Right kidney (tissue), 1 donor: ENCODE results near the gene PLCL2.

Experiments used
- DNase-seq: peaks from one replicate; pipeline ENCODE4 v3.0.0-alpha.2; 2016

The PLCL2 gene

DNA sequence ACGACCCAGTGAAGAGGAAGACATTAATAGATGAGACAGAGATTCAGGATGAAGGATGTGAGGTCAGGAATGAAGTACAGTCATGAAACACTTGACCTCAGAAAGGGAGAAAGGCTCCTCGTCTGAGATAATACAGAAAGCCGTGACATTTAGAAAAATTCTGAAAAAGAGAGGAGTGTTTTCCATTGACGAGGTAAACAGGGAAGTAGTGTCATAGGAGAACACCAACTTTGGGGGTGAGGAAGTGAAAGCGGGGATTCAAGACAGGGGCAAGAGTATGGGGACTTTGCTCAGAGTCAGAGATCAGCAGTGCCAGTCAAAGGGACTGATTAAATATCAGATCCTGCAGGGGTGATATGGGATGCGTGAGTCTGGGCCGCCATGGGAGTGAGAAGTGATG, 160.9 kb downstream of the PLCL2 start:
- no peak for DNase-seq

DNA sequence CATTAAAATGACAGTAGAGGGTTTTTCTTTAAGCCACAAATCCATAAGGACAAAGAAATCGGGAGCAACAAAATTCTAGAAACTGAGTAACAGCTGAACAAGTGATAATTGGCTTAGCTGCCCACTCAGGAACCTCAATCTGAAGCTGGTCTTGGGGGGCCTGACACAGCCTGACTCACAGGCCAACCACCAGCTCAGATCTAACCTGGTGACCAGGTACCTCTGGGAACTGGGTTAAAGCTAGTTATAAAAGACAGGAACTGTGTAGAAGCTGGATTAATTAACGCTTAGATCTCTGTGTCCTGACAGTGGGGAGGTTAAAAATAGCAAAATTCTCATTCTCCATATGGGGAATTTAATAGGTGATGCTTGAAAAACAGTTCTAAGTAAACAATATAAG, 161.9 kb downstream of the PLCL2 start:
- DNase-seq = no peak

DNA sequence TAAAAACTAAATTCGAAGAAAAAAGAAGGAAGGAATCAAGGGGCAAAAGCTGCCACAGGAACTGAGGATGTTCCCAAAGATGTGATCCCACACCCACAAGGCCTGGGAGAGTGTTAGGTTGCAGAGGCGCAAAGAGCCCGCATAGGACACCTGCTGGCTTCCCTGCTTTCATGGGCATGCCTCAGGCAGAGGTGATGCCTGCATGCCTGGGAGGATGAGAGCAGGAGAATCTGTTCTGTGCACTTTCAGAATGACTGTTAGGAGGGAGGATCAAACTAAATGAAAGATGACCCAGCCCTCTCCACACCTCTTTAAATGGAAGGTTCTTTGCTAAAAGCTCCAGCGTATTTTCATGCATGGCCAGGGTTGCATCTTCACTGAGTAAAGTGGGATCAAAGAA, 162.4 kb downstream of the PLCL2 start:
- DNase-seq = no peak

DNA sequence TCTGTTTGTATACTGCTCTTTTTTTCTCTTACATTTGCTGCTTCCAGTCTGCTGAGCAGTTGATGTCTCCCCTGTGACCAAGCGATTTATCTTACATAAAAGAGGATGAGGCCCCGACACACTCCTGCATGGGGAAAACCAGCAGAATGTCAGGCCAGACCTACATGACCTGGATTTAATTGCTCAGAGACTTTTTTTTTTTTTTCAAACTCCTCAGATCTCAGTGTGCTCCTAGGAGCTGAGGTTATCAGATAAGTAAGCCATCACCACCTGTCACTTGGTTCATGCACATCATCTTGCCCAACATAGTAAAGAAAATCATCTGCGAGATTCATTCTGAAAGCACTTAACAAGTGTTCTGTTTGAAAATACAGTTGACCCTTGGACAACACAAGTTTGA, 163.1 kb downstream of the PLCL2 start:
- DNase-seq = no peak

DNA sequence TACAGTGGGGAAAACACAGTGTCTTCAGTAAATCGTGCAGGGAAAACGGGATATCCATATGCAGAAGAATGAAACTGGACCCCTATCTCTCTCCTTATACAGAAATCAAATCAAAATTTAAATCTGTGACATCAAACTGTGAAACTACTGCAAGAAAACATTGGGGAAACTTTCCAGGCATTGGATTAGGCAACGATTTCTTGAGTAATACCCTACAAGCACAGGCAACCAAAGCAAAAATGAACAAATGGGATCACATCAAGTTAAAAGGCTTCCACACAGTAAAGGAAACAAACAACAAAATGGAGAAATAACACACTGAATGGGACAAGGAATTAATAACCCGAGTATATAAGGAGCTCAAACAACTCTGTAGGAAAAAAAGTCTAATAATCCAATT, 165.3 kb downstream of the PLCL2 start:
- DNase-seq = no peak

DNA sequence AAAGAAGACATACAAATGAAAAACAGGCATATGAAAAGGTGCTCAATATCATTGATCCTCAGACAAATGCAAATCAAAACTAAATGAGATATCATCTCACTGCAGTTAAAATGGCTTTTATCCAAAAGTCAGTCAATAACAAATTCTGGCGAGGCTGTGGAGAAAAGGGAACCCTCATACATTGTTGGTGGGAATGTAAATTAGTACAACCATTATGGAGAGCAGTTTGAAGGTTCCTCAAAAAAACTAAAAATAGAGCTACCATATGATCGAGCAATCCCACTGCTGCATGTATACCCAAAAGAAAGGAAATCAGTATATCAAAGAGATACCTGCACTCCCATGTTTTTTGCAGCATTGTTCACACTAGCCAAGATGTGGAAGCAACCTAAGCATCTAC, 165.8 kb downstream of the PLCL2 start:
- no peak for DNase-seq

DNA sequence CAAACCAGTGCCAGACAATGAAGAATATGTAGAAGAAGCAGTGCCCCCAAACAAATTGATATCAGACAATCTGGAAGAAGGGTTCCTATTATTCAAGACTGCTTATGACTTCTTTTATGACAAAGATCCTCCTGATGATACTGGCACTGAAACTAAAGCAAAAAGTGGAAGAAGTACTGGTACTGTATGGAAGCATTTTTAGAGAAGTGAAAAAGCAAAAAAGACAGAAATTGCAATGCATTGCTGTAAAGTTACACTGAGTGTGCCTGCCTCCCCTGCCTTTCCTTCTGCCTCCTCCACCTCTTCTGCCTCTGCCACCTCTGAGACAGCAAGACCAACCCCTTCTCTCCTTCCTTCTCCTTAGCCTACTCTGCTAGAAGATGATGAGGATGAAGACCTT, 167.6 kb downstream of the PLCL2 start:
- no peak for DNase-seq

DNA sequence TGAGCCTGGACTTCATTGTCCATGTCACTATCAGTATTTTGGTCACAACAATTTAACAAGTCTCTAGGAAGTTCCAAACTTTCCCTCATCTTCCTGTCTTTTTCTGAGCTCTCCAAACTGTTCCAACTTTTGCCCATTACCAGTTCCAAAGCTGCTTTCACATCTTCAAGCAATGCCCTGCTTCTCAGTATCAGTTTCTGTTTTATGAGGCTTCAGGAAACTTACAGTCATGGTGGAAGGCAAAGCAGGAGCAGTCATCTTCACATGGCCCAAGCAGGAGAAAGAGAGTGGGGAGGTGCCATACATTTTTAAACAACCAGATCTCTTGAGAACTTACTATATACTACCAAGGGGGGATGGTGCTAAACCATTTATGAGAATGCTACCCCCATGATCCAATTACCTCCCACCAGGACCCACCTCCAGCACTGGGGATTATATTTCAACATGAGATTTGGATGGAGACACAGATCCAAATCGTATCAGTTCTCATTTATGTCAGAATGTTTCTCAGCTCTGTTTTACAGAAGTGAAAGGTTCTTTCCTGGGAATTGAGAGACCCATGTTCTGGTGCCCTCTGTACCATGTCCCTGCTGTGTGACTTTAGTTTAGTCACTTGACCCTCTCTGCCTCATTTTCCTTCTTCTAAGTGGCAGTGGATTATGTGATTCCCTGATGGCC, 169.7 kb downstream of the PLCL2 start:
- DNase-seq = no peak

DNA sequence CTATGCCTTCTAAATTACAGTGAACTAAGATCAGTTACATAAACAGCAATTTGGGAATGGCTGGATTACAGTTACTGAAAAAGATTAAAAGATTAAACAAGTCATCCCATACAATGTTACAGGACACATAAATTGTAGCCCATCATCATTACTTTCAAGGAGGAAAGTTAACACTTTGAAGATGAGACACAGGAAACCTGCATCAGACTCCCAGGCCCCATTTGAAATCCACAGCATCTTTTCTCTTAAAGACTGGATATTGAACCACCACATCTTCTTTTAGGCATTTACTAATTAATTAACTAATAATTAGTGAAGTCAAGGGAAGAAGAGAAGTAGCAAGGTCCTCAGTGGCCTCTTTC, 170.2 kb downstream of the PLCL2 start:
- no peak for DNase-seq

DNA sequence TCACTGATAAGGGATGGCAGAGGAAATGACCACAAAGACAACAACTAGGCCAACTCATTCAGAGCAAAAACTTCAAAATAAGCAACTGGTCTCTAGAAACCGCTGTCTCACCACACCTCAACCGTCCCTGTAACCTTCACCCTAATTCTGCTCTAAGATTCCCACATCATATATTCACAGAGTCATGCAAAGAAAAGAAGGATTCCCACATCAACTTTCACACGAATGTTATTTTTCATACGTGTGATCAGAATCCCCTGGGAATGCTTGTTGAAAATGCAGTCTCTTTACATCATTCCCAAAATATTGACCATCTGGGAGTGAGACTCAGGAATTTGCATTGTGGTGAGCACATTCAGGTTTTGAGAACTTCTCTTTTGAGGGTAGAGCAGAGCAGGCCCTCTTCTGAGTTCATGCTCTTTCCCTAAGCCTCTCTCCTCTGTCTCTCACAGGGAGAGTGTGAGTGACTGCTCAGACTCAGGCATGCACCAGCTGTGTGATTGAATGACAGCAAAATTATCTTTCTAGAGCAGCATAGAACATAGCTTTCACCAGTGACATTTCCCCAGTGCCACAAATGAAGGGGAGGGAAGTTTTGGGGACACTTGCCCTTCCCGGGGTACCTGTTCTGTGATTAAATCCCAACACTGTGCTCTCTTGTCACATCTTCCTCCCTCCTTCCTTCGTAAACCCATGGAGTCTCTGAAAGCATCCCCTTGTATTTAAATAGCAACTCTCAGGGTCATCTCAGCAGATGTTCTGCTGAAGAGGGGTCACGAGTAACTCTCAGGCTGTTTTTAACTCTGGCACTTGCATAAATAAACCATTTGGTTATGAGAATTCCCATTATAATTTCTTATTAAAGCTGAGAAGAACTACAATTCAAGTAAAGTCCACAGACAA, 170.9 kb downstream of the PLCL2 start:
- DNase-seq = no peak

DNA sequence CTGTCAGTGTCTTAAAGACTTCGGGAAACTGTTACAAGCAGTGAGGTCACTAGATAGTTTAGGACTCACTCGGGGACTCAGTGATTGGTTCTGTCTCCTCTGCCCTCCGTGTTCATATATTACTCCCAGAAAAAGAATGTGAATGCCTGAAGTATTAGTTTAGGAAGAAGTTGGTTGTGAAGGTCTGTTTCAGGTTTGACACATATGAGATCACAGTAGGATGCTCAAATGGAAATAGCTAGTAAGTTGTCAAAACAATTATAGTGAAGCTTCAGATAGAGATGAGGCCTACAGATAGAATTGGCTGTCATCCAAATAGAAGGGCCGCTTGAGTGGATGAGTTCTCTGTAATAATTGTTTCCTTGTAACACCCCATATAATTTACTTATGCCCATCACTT, 172.6 kb downstream of the PLCL2 start:
- DNase-seq = no peak

DNA sequence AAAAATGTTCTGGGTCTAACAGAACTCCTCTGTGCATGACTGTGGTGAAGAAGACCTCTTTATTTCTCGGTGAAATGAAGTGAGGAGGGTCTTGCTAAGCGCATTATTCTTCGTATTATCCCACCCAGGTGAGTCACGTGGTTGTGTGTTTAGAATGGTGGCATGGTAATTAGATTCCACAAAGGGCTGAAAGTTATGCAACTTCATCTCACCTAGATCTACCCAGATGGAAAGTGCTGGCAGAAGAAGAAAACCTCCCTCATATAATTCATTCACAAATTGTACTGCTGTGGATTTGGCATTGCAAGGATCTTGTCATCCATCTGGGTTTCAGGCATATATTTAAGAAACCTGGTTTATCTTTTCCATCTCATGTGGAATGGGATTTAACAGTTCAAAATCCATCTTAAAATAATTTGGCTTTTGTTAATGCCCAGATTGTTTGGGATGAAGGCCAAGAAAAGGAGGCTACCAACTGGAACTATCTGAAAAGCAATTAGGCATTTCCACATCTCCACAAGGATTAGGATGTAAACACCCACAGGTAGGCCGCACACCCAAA, 175.3 kb downstream of the PLCL2 start:
- DNase-seq = no peak

DNA sequence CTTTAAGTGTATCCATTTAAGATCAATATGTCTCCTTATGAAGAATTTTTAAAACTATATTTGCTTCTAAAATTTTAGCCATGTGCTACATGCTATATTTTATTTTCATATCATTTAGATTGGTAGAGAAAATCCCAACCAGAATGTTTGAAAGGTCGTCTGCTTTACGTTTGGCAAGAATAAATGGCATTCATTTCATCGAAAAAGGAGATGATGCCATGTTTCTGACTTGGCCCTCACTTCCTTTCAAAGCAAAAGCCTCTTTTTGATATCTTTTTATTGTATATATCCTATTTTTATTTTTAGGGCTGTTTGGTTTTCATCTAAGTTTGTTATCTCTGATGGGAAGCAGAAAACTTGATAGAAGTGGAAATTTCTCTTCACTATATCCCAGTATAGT, 176.2 kb downstream of the PLCL2 start:
- no peak for DNase-seq

DNA sequence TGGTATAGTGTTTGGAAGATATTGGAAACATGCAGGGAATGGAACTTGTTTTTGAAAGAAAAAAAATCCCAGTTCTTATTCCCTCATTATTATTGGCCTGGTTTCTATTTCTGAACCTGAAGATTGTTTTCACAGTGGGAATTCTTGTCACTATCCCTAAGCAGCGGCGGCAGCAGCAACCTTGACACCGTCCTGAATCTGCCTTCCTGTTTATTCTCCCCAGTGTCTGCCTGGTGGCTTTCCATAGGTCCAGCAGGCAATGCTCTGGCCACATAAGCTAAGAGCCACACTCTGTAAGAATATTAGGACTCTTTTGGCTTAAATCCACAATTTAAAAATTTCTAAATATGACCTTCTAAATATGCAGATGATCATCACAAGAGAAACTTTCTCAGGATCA, 178.0 kb downstream of the PLCL2 start:
- DNase-seq = no peak

DNA sequence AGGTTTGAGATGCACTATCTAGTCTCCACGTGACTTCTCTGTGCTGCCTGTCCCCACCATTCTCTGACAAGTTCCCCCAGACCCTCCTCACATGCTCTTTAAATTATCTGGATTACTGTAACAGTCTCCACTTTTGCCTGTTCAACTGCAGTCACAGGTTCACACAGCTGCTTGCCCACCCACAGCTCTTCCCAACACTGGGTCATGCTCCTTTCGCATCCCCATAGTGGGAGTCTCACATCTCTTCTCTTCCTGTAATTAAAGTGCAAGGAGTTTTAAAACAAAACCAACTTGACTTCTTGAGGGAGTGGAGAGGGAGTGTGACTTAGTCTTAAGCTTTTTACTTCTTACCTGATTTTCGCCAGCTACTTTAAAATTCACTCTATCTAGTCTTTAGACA, 178.8 kb downstream of the PLCL2 start:
- DNase-seq = peak; percentile 19

DNA sequence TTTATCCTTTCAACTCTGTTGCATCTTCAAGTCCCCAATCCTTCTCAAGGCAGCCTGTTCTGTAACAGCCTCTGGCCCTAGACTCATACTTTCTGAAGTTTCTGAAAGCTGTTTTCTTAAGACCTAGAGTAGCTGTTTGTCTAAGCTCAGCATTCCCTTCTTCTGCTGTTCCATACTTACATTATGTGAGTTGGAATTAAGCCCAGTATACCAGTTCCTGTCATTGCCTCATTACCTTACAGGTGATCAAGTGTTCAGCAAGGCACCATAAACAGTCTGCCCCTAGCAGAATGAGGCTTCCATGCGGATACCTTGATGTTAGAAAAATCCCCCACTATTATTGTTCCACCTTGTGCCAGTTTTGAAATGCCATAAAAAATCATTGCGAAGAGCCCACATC, 180.6 kb downstream of the PLCL2 start:
- DNase-seq = no peak

DNA sequence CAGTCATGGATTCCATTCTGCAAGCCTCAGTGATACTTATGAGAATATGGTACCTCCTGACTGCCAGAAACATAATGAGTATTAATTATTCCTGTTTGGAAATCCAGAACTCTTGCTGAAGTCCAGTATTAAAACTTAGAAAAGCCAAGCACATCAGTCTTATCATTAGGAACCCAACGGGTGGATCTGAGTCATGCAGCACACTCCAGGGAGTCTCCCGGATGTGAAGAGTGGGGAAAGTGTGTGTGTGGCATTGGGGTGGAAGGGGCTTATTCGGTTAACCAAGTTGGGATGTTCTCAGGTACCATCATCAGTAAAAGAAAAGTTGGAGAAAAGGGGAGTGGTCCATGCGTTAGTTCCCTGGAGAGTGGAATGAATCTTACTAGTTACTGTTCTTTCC, 181.1 kb downstream of the PLCL2 start:
- DNase-seq = no peak

DNA sequence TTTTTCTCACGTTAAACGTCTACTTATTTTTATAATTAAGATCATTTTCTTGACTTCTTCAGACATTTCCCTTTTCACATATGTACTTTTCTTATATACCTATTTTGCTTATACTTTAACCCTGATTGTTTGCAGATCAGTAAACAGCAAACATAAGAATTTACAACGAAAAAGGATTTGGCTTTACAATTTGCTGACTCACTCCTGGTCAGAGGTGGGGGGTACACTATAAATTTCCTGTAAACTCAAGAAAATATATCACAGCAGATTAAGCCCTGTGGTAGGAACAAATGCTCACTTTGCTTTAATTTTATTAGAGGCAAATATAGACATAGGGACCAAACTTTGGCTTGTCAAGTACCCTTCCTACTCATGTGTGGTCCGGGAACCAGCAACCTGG, 185.0 kb downstream of the PLCL2 start:
- no peak for DNase-seq

DNA sequence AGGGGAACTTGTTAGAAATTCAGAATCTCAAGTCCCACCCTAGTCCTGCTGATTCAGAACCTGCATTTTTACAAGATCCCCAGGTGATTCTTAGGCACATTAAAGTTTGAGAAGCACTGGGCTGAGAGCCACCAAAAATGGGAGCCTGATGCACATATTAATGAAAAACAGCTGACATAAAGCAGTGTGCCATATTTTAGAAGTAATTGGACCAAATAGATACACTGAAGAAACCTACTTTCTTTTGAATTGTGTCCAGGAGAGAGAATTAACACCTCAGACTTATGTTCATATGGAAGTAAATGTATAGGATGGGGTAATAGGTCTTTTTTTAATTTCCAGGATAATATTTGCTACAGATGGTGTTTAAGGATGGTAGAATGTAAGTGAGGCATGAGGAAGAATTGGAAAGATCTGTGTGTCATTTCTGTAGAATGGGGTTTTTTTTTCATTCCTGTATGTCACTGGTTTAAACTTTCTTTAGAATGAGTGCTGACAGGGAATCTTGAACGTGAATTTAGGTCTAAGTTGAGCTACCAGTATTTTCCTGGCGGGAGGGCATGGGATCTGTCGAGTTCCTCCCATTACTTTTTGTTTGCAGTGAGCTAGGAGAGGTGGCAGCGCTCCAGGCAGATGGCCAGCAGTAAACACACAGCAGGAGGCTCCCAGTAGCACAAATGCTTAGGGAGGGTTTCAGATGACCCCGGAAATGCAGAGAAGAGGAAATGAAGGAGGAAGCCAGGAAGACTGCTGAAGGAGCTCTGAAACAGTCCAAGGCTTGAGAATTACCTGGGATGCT, 185.6 kb downstream of the PLCL2 start:
- DNase-seq = no peak

DNA sequence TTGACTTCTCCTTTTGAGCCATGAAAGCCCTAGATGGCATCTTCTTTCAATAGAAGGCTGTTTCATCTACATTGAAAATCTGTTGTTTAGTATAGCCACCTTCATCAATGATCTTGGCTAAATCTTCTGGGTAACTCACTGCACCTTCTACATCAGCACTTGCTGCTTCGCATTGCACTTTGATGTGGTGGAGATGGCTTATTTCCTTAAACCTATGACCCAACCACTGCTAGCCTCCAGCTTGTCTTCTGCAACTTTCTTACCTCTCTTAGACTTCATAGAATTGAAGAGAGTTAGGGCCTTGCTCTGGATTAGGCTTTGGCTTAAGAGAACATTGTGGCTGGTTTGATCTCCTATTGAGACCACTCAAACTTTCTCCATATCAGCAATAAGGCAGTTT, 189.8 kb downstream of the PLCL2 start:
- no peak for DNase-seq

DNA sequence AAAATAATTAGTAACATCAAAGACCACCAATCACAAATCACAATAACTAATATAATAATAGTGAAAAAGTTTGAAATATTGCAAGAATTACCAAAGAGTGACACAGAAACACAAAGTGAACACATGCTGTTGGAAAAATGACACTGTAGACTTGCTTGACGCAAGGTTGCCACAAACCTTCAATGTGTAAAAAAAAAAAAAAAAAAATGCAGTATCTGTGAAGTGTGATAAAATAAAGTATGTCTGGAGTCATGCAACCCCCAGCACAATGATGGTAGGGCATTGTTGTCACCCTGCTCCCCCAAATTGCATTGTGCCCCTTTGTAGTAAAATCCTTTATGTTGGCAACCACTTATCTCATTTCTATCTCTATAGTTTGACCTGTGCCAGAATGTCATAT, 190.6 kb downstream of the PLCL2 start:
- no peak for DNase-seq

DNA sequence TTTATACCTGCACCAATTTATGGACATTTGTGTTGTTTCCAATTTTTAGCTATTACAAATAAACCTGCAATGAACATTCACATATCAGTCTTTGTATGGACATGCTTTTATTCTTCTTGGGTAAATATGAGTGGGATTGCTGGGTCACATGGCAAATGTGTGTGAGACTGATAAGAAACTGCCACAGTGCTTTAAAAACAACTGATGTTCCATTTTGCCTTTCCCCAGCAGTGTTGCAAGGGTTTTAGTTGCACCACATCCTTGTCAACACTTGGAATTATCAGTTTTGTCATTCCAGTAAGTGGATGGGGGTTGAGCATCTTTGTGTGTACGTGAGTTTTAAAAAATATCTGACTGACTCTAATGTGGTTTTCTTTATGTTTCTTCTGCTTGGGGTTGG, 191.2 kb downstream of the PLCL2 start:
- DNase-seq = no peak
